ENCODE measurements around the gene DMTF1. TPM values are rescaled to one million over a fixed set of nuclear protein-coding genes. Genes with fewer than 3 reads are reported as not detected.

Gene DMTF1
- polyA plus RNA-seq, 1 donor (not counting 4 experiments of a cell fraction or from before 2014, with no cell fraction given) = 98.4 TPM

DNA sequence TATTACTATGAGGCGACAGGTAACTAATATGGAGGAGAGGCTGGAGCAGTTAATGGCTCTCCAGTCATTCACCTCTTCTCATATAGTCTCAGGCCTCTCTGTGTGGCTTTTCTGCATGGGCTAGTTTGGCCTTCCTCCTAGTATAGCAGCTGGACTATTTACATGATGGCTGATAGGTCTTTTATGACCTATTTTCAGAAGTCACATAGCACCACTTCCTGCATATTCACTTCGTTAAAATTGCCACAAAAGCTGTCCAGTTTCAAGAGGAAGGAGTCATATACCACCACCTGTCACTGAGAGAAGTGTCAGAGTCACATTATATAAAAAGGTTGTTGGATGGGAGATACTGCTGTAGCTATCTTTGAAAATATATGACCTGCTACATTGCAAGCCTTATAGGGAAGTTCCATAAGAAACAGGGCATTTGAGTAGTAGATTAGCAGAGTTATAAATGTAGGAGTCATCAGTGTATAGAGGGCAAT is 8.0 kb upstream of the DMTF1 start:
- FAIRE-seq = no peak
- Histone ChIP-seq H3K4me1 (ENCODE audit: control insufficient read depth, extremely low read depth, insufficient read depth, low read length) (no peaks in the 10 kb centered on the region), H3K9me3 (ENCODE audit: control insufficient read depth, low read depth, low read length) (no peaks in the 10 kb centered on the region), H4K20me1 (ENCODE audit: control insufficient read depth, extremely low read depth, insufficient read depth, low read length) (no peaks in the 10 kb centered on the region), H3K27me3 (ENCODE audit: control insufficient read depth, extremely low read depth, insufficient read depth, low read length) (no peaks in the 10 kb centered on the region), H3K36me3 (ENCODE audit: control insufficient read depth in 2 of 2, extremely low read depth in 1 of 2, insufficient read depth in 2 of 2, low read length in 2 of 2) (no peaks in the 10 kb centered on the region), H3K9me1 (ENCODE audit: control insufficient read depth, extremely low read depth, insufficient read depth, low read length) (no peaks in the 10 kb centered on the region), H3K4me3 (ENCODE audit: control insufficient read depth in 2 of 3, extremely low read depth in 1 of 3, insufficient read depth in 2 of 3, low read depth in 1 of 3, low read length in 3 of 3) (no peak overlapping the region), H2AFZ (ENCODE audit: control insufficient read depth, low read length) (no peak overlapping the region), H3K4me2 (ENCODE audit: control insufficient read depth, extremely low read depth, insufficient read depth, low read depth, low read length) (no peak overlapping the region), H3K9ac (ENCODE audit: control insufficient read depth, extremely low read depth, insufficient read depth, low read length) (no peak overlapping the region), H3K79me2 (ENCODE audit: control insufficient read depth, insufficient read depth, low read length) (no peaks in the 10 kb centered on the region), H3K27ac (ENCODE audit: control insufficient read depth, insufficient read depth, low read length) (no peak overlapping the region)
- no peak for TF ChIP-seq EZH2 (IDR thresholded peaks at IDR 0.05; ENCODE audit: low read length)
- TF ChIP-seq, protein P1, sequence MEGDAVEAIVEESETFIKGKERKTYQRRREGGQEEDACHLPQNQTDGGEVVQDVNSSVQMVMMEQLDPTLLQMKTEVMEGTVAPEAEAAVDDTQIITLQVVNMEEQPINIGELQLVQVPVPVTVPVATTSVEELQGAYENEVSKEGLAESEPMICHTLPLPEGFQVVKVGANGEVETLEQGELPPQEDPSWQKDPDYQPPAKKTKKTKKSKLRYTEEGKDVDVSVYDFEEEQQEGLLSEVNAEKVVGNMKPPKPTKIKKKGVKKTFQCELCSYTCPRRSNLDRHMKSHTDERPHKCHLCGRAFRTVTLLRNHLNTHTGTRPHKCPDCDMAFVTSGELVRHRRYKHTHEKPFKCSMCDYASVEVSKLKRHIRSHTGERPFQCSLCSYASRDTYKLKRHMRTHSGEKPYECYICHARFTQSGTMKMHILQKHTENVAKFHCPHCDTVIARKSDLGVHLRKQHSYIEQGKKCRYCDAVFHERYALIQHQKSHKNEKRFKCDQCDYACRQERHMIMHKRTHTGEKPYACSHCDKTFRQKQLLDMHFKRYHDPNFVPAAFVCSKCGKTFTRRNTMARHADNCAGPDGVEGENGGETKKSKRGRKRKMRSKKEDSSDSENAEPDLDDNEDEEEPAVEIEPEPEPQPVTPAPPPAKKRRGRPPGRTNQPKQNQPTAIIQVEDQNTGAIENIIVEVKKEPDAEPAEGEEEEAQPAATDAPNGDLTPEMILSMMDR (optimal IDR thresholded peaks at IDR 0.05 in 1 of 3, IDR thresholded peaks at IDR 0.05 in 1 of 3, conservative IDR thresholded peaks at IDR 0.05 in 1 of 3; ENCODE audit: extremely low read depth in 1 of 3, insufficient read depth in 2 of 3, low read length in 3 of 3) = no peak
- dilution Hi-C loops (cut with MboI; ENCODE audit: extremely low pct_ligation_motif_present, low sequenced_read_pairs) = no loop called here
- DNase-seq (ENCODE audit: low read depth, low spot score) = no peak

DNA sequence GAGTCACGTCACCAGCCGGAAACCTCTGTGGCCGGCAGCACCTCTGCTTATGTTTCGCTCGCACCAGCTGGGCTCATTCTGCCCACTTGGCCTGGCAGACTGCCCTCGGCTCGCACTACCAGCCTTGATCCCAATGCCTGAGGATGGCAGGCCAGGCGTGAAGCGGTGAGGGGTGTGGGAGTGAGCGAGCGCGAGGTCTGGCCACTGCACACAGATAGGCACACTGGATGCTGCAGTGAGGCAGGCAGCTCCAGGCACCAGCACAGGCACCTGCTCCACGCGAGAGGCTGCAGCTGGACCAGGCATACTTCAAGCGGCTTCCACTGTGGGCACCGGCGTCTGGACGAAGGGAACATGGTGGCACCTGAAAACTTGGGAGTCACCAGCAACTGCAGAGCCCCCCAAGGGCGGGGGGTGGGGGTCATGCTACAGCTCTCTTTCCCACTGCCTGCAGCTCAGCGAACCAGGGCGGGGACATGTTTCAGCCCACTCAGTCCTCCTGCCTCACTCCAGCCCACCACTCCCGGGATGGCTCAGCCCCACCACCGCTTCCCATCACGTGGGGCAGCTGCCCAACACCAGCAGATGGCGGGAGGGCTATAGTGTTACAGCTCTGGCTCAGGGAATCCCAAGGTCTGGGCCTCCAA is 5.4 kb upstream of the DMTF1 start:
- Histone ChIP-seq H3K27ac (ENCODE audit: control insufficient read depth, insufficient read depth, low read length) (no peak overlapping the region), H3K36me3 (ENCODE audit: control insufficient read depth in 2 of 2, extremely low read depth in 1 of 2, insufficient read depth in 2 of 2, low read length in 2 of 2) (no peaks in the 10 kb centered on the region), H3K27me3 (ENCODE audit: control insufficient read depth, extremely low read depth, insufficient read depth, low read length) (no peaks in the 10 kb centered on the region), H3K9me1 (ENCODE audit: control insufficient read depth, extremely low read depth, insufficient read depth, low read length) (no peaks in the 10 kb centered on the region), H2AFZ (ENCODE audit: control insufficient read depth, low read length) (no peak overlapping the region), H3K4me3 (ENCODE audit: control insufficient read depth in 2 of 3, extremely low read depth in 1 of 3, insufficient read depth in 2 of 3, low read depth in 1 of 3, low read length in 3 of 3) (no peak overlapping the region), H4K20me1 (ENCODE audit: control insufficient read depth, extremely low read depth, insufficient read depth, low read length) (no peaks in the 10 kb centered on the region), H3K4me1 (ENCODE audit: control insufficient read depth, extremely low read depth, insufficient read depth, low read length) (peaks cover 9% of the 10 kb centered on the region), H3K9me3 (ENCODE audit: control insufficient read depth, low read depth, low read length) (no peaks in the 10 kb centered on the region), H3K4me2 (ENCODE audit: control insufficient read depth, extremely low read depth, insufficient read depth, low read depth, low read length) (no peak overlapping the region), H3K79me2 (ENCODE audit: control insufficient read depth, insufficient read depth, low read length) (no peaks in the 10 kb centered on the region), H3K9ac (ENCODE audit: control insufficient read depth, extremely low read depth, insufficient read depth, low read length) (no peak overlapping the region)
- TF ChIP-seq, protein P1 (optimal IDR thresholded peaks at IDR 0.05 in 1 of 3, IDR thresholded peaks at IDR 0.05 in 1 of 3, conservative IDR thresholded peaks at IDR 0.05 in 1 of 3; ENCODE audit: extremely low read depth in 1 of 3, insufficient read depth in 2 of 3, low read length in 3 of 3) = no peak
- no peak for TF ChIP-seq EZH2 (IDR thresholded peaks at IDR 0.05; ENCODE audit: low read length)
- DNase-seq (ENCODE audit: low read depth, low spot score) (no peak), FAIRE-seq (no peak)
- dilution Hi-C loops (cut with MboI; ENCODE audit: extremely low pct_ligation_motif_present, low sequenced_read_pairs) = no loop called here
